ENCODE results near the gene COASY. TPM values are rescaled to one million over a fixed set of nuclear protein-coding genes. Genes with fewer than 3 reads are reported as not detected.
"Not testable (repeated sequence)": the region's sequence is repeated elsewhere in the genome, so short reads cannot be mapped to it uniquely, and the experiment has no call there.

The COASY gene
- total and polyA plus RNA-seq, 11 donors, result 24.3 to 59.1 (median 34.4) TPM

GRCh38 chr17:42548993-42549755, 12.8 kb upstream of the COASY start:
- Histone ChIP-seq H3K27me3 (peaks cover 0 to 4% (median 0%) of the 10 kb centered on the region in 9 donors), H3K9me3 (no peaks in the 10 kb centered on the region), H3K36me3 (peaks cover 0 to 12% (median 2%) of the 10 kb centered on the region in 9 donors), H3K4me1 (peaks cover 0 to 35% (median 19%) of the 10 kb centered on the region in 12 donors), H3K4me3 (no peak overlapping the region), H3K27ac (no peak overlapping the region)
- intact Hi-C loops (cut with DNase I), result no loop called here
- no peak for ATAC-seq
- TF ChIP-seq POLR2A (IDR thresholded peaks at IDR 0.05) (no peak), CTCF (IDR thresholded peaks at IDR 0.05) (no peak)
- 85 to 86% (median 85%) methylated on average over 14 of the region's 14 CpGs for WGBS, 4 donors
- DNase-seq, result no peak

DNA sequence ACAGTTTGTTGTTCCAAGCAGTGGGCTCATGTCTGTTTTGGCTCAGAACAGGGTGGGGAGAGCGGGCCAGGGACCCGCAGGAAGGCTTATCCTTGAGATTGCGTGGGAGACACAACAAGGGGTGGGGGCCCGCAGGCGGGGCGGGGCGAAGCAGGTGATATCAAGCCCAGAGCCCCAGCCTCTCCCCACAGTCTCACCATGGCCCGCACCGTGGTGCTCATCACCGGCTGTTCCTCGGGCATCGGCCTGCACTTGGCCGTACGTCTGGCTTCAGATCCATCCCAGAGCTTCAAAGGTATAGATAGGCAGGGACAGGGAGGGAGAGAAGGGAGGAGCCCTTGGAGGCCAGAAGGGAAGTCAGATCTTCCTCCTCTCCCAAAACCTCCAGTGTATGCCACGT, 9.2 kb upstream of the COASY start, which contains the start of gene HSD17B1:
Gene HSD17B1 (plus strand): TSS at position 188 of the 400 bp plus-strand sequence. CDS start 11 bp downstream, at position 199.
- DNase-seq; ATAC-seq; H3K27me3 ChIP-seq; H3K36me3 ChIP-seq; intact Hi-C loops (cut with DNase I); H3K9me3 ChIP-seq: not testable (repeated sequence)
- peaks cover 0 to 39% (median 22%) of the 10 kb centered on the region in 12 donors for H3K4me1 ChIP-seq
- H3K27ac ChIP-seq, result peak within 1 kb of the TSS in 8 of 12 donors; percentile 84 to 97 (median 90)
- peak within 1 kb of the TSS in 10 of 12 donors; percentile 68 to 98 (median 87) for H3K4me3 ChIP-seq
- 85 to 95% (median 88%) methylated on average over 14 to 15 of the region's 15 CpGs for WGBS, 4 donors

DNA sequence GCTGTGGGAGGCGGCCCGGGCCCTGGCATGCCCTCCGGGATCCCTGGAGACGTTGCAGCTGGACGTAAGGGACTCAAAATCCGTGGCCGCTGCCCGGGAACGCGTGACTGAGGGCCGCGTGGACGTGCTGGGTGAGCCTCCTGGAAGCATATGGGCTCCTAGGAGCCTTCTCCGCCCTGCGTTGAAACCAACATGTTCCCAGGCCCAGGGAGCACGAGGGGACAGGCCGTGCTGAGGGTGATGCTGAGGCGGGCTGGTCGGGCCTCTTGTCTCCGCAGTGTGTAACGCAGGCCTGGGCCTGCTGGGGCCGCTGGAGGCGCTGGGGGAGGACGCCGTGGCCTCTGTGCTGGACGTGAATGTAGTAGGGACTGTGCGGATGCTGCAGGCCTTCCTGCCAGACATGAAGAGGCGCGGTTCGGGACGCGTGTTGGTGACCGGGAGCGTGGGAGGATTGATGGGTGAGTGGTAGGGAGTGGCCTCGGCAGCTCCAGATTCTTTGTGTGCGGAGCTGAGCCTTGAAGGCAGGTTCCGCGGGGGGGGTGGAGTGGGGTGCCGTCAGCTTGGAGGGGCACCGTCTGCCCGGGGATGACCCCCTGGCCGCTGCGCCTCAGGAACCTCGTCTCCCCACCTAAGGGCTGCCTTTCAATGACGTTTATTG, 8.7 kb upstream of the COASY start:
- intact Hi-C loops (cut with DNase I), result no loop called here
- Histone ChIP-seq H3K27ac (peak overlapping the region in 5 of 12 donors; percentile 89 to 97 (median 93)), H3K4me3 (peak overlapping the region in 10 of 12 donors; percentile 68 to 98 (median 87)), H3K27me3 (peaks cover 0 to 3% (median 0%) of the 10 kb centered on the region in 9 donors), H3K9me3 (no peaks in the 10 kb centered on the region), H3K36me3 (peaks cover 0 to 5% (median 0%) of the 10 kb centered on the region in 9 donors), H3K4me1 (peaks cover 0 to 33% (median 18%) of the 10 kb centered on the region in 12 donors)
- peak in 3 of 4 donors; percentile 3 to 19 (median 11) for ATAC-seq
- peak in 2 of 5 donors; percentile 37 to 64 for DNase-seq
- 66 to 77% (median 74%) methylated on average over 30 to 45 of the region's 45 CpGs for WGBS, 4 donors
- TF ChIP-seq POLR2A (IDR thresholded peaks at IDR 0.05) (no peak), CTCF (IDR thresholded peaks at IDR 0.05) (no peak)

DNA sequence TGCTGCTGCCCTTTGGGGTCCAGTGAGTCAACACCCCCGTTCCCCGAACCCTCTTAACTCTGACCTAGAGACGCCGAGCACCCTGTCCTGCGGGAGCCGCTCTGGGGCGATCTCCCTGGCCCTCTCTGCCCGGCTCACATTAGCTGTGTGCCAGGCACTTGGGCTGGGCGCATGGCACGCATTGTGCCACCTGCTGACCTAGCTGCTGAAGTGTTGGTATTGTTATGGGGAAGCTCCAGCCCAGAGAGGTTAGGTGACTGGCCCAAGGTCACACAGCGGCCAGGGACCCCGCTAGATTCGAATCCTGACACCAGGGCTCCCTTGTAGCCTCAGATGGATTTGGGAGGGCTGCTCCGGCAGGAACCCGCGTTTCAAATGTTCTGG, 8.1 kb upstream of the COASY start:
- peak overlapping the region in 11 of 12 donors; percentile 82 to 97 (median 89) for H3K27ac ChIP-seq
- intact Hi-C loops (cut with DNase I), result no loop called here
- peak overlapping the region; percentile 65 to 98 (median 82) for H3K4me3 ChIP-seq
- peaks cover 0 to 28% (median 15%) of the 10 kb centered on the region in 12 donors for H3K4me1 ChIP-seq
- H3K36me3 ChIP-seq, result peaks cover 0 to 5% (median 0%) of the 10 kb centered on the region in 9 donors
- DNase-seq (peak in 1 of 5 donors; percentile 62), ATAC-seq (peak in 2 of 4 donors; percentile 13 to 17)
- no peaks in the 10 kb centered on the region for H3K9me3 ChIP-seq
- no peak for TF ChIP-seq CTCF (IDR thresholded peaks at IDR 0.05)
- TF ChIP-seq POLR2A (IDR thresholded peaks at IDR 0.05), result no peak
- H3K27me3 ChIP-seq, result no peaks in the 10 kb centered on the region
- 42 to 76% (median 51%) methylated on average over 10 to 16 of the region's 16 CpGs for WGBS, 4 donors
